Loucy (cell line): ENCODE measurements around the gene BCL2L12.

Experiments
- H2AFZ ChIP-seq: fragments of 200-600 bp; sonication (generic); 2 replicates; pipeline ENCODE4 v1.6.0; 2016; ENCODE audit warnings: antibody characterized with exemption, mild to moderate bottlenecking, low read length, moderate library complexity
- H3F3A ChIP-seq: fragments of 200-600 bp; 2 replicates; pipeline ENCODE4 v1.6.0; 2016; ENCODE audit warnings: antibody characterized with exemption, low read depth, mild to moderate bottlenecking
- H3K27me3 ChIP-seq: fragments of 200-600 bp; sonication (generic); 2 replicates; pipeline ENCODE4 v1.6.1; 2014; ENCODE audit warnings: low read length, mild to moderate bottlenecking; ENCODE audit not compliant: insufficient read depth, poor library complexity, severe bottlenecking
- H3K36me3 ChIP-seq: fragments of 200-600 bp; sonication (generic); 2 replicates; pipeline ENCODE4 v1.6.1; 2016; ENCODE audit warnings: low read length; ENCODE audit not compliant: insufficient read depth
- H3K4me1 ChIP-seq: fragments of 200-600 bp; sonication (generic); 2 replicates; pipeline ENCODE4 v1.5.1; 2014; ENCODE audit warnings: low read length, mild to moderate bottlenecking; ENCODE audit not compliant: insufficient read depth, poor library complexity, severe bottlenecking
- H3K4me2 ChIP-seq: fragments of 200-600 bp; sonication (generic); 2 replicates; pipeline ENCODE4 v1.6.0; 2014; ENCODE audit warnings: antibody characterized with exemption, low read length, low read depth, mild to moderate bottlenecking; ENCODE audit not compliant: poor library complexity, severe bottlenecking
- H3K4me3 ChIP-seq: fragments of 200-600 bp; sonication (generic); 2 replicates; pipeline ENCODE4 v1.5.1; 2014; ENCODE audit warnings: low read length, mild to moderate bottlenecking, mixed read lengths; ENCODE audit not compliant: poor library complexity, severe bottlenecking
- H3K79me2 ChIP-seq: fragments of 200-600 bp; sonication (generic); 2 replicates; pipeline ENCODE4 v1.6.1; 2014; ENCODE audit warnings: low read length; ENCODE audit not compliant: insufficient read depth
- H3K9ac ChIP-seq: fragments of 200-600 bp; sonication (generic); 2 replicates; pipeline ENCODE4 v1.6.0; 2014; ENCODE audit warnings: mild to moderate bottlenecking, low read depth, low read length, moderate library complexity; ENCODE audit not compliant: poor library complexity, severe bottlenecking
- H3K9me2 ChIP-seq: fragments of 200-600 bp; sonication (generic); replicated peaks from 2 replicates; pipeline ENCODE4 v1.6.1; 2016; ENCODE audit warnings: low read depth, low read length, mixed read lengths
- H3K9me3 ChIP-seq: fragments of 200-600 bp; sonication (generic); 2 replicates; pipeline ENCODE4 v1.6.1; 2014; ENCODE audit warnings: mild to moderate bottlenecking, antibody characterized with exemption, low read length, low read depth; ENCODE audit not compliant: insufficient read depth
- H4K20me1 ChIP-seq: fragments of 200-600 bp; sonication (generic); 2 replicates; pipeline ENCODE4 v1.6.0; 2014; ENCODE audit warnings: antibody characterized with exemption, low read length, mild to moderate bottlenecking; ENCODE audit not compliant: insufficient read depth, poor library complexity, severe bottlenecking
- EZH2phosphoT487 ChIP-seq: fragments of 200-600 bp; IDR thresholded peaks from 2 replicates; pipeline ENCODE4 v1.6.1; 2018; ENCODE audit warnings: antibody characterized with exemption, mild to moderate bottlenecking, moderate library complexity, borderline replicate concordance
- TF ChIP-seq, protein P1 (sequence below): fragments of 200-600 bp; sonication (generic); conservative IDR thresholded peaks from 2 replicates; pipeline ENCODE4 v1.5.1; 2014; ENCODE audit warnings: mild to moderate bottlenecking, antibody characterized with exemption, low read length

Gene BCL2L12

DNA sequence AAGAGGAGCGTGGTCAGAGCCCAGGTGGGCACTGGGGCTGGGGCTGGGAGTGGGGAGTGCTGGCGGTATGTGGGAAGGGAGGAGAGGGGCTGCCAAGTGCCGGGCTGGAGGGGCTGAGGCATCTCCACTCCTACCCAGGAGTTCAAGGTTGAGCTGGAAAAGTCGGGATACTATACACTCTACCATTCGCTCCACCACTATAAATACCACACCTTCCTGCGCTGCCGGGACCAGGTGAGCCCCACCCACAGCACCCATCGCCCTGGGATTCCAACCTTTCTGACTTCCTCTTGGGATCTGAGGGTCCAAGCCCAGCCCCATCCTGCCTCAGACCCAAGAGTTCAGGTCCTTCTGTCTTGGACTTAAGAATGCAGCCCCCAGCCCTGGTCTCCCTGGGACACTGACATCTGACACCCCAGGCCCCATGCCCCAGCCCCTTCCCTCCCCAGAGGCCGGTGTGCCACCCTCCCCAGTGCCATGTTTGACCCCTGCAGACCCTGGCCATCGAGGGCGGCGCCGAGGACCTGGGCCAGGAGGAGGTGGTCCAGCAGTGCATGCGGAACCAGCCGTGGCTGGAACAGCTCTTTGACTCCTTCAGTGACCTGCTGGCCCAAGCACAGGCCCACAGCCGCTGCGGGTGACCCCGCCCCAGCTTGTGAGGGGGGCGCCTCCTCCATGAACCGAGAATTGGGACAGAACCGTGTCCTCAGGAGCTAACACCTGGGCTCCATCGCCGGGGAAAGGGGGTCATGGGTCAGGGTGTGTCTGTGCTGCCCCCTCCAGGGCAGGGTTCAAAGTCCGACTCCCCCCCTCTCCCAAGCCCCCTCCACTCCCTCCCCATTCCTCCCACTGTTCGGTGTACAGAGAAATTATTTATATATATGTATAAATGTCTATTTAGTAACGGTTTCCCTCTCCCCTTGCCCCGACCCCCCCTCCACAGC is 40.5 kb upstream of the BCL2L12 start:
- H3K9me3 ChIP-seq = no peaks in the 10 kb centered on the region
- H3K4me1 ChIP-seq = no peaks in the 10 kb centered on the region
- H3K27me3 ChIP-seq = no peaks in the 10 kb centered on the region
- no peak overlapping the region for H3K4me2 ChIP-seq
- TF ChIP-seq EZH2phosphoT487 = no peak
- TF ChIP-seq, protein P1, sequence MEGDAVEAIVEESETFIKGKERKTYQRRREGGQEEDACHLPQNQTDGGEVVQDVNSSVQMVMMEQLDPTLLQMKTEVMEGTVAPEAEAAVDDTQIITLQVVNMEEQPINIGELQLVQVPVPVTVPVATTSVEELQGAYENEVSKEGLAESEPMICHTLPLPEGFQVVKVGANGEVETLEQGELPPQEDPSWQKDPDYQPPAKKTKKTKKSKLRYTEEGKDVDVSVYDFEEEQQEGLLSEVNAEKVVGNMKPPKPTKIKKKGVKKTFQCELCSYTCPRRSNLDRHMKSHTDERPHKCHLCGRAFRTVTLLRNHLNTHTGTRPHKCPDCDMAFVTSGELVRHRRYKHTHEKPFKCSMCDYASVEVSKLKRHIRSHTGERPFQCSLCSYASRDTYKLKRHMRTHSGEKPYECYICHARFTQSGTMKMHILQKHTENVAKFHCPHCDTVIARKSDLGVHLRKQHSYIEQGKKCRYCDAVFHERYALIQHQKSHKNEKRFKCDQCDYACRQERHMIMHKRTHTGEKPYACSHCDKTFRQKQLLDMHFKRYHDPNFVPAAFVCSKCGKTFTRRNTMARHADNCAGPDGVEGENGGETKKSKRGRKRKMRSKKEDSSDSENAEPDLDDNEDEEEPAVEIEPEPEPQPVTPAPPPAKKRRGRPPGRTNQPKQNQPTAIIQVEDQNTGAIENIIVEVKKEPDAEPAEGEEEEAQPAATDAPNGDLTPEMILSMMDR = no peak
- no peaks in the 10 kb centered on the region for H3F3A ChIP-seq
- no peak overlapping the region for H3K9ac ChIP-seq
- H3K36me3 ChIP-seq = peaks cover 50% of the 10 kb centered on the region; the same call in 1 of the 2 replicates
- H3K9me2 ChIP-seq = no peaks in the 10 kb centered on the region
- H2AFZ ChIP-seq = no peak overlapping the region
- no peaks in the 10 kb centered on the region for H4K20me1 ChIP-seq
- no peaks in the 10 kb centered on the region for H3K79me2 ChIP-seq
- no peak overlapping the region for H3K4me3 ChIP-seq

- H3K27me3 ChIP-seq = no peaks in the 10 kb centered on the region
- no peaks in the 10 kb centered on the region for H4K20me1 ChIP-seq
- H3K9ac ChIP-seq = no peak overlapping the region
- no peaks in the 10 kb centered on the region for H3F3A ChIP-seq
- no peaks in the 10 kb centered on the region for H3K9me3 ChIP-seq
- peaks cover 46% of the 10 kb centered on the region; the same call in 1 of the 2 replicates for H3K36me3 ChIP-seq
- no peak overlapping the region for H2AFZ ChIP-seq
- no peaks in the 10 kb centered on the region for H3K9me2 ChIP-seq
- H3K4me2 ChIP-seq = no peak overlapping the region
- TF ChIP-seq, protein P1 = no peak
- TF ChIP-seq EZH2phosphoT487 = no peak
- H3K4me3 ChIP-seq = no peak overlapping the region
- no peaks in the 10 kb centered on the region for H3K79me2 ChIP-seq
- H3K4me1 ChIP-seq = no peaks in the 10 kb centered on the region
Measured at GRCh38 chr19:49626226-49626625, 39.5 kb upstream of the BCL2L12 start.

DNA sequence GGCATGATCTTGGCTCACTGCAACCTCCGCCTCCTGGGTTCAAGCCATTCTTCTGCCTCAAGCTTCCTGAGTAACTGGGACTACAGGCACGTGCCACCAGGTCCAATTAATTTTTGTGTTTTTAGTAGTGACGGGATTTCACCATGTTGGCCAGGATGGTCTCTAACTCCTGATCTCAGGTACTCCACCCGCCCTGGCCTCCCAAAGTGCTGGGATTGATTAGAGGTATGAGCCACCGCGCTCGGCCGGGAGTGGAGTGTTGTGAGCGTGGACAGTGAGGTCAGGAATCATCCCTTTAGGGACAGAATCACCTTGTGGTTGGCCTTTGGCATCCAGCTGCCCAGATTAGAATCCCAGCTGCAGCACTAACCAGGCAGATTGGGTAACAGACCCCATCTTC is 36.1 kb upstream of the BCL2L12 start:
- no peaks in the 10 kb centered on the region for H4K20me1 ChIP-seq
- H3K9me2 ChIP-seq = no peaks in the 10 kb centered on the region
- no peaks in the 10 kb centered on the region for H3F3A ChIP-seq
- H3K4me1 ChIP-seq = no peaks in the 10 kb centered on the region
- no peak overlapping the region for H2AFZ ChIP-seq
- H3K4me2 ChIP-seq = no peak overlapping the region
- H3K9ac ChIP-seq = no peak overlapping the region
- peaks cover 28% of the 10 kb centered on the region; the same call in 1 of the 2 replicates for H3K36me3 ChIP-seq
- TF ChIP-seq, protein P1 = no peak
- TF ChIP-seq EZH2phosphoT487 = no peak
- no peaks in the 10 kb centered on the region for H3K9me3 ChIP-seq
- H3K4me3 ChIP-seq = no peak overlapping the region
- H3K27me3 ChIP-seq = no peaks in the 10 kb centered on the region
- H3K79me2 ChIP-seq = no peaks in the 10 kb centered on the region
